Dermis blood vessel endothelial cell (primary cell): Measurements from ENCODE around the gene NR1H4. TPM values are rescaled to one million over a fixed set of nuclear protein-coding genes. Genes with fewer than 3 reads are reported as not detected.
A peak's percentile ranks its signal among the peaks of the same experiment; 100 is the strongest.
"Not testable (repeated sequence)": the region's sequence is repeated elsewhere in the genome, so short reads cannot be mapped to it uniquely, and the experiment has no call there.

Experiments
- DNase-seq: peaks from one replicate; pipeline ENCODE4 v3.0.0; 2010
- total RNA-seq: library from RNA; depleted of rRNA; stranded (reverse); fragments of >200 nt; gene quantifications from 2 replicates; pipeline ENCODE4 v1.2.3, GENCODE V29; 2014

The NR1H4 gene
- 0.09 and 0.34 TPM in 2 replicates for total RNA-seq

DNA sequence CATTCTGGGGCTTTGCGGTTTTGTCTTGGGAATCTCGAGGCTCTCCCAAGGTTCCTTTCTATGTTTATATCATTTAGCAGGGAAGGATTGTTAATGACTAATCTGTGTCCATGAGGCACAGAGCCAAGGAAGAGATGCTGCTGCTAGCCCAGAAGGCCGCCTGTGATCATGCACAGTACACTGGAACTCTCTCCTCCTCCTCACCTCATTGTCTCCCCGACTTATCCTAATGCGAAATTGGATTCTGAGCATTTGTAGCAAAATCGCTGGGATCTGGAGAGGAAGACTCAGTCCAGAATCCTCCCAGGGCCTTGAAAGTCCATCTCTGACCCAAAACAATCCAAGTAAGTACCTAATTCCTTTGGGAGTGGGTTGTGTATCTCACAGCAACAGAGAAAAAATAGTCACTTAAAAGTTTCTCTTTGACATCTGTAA is at the start of gene NR1H4:
TSS of gene NR1H4 (plus strand) at position 151 of the 435 bp plus-strand sequence. CDS start 19,458 bp downstream, outside the sequence.
- no peak for DNase-seq

DNA sequence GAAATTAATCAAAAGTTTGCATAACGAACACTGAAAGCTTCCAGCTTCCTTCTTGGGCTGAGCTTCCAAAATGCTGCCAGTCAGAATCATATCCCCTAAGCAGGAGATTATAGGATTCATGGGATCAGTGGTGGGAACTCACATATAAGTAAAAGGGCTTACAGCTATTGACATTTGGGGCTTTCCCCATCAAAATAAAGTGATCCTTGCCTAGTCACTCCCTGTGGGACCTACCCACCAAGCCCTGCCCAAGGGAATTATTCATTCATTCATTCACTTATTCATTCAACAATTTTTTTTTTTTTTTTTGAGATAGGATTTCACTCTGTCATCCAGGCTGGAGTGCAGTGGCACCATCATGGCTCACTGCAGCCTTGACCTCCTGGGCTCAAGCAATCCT is 47.5 kb upstream of the NR1H4 start:
- DNase-seq: no peak

DNA sequence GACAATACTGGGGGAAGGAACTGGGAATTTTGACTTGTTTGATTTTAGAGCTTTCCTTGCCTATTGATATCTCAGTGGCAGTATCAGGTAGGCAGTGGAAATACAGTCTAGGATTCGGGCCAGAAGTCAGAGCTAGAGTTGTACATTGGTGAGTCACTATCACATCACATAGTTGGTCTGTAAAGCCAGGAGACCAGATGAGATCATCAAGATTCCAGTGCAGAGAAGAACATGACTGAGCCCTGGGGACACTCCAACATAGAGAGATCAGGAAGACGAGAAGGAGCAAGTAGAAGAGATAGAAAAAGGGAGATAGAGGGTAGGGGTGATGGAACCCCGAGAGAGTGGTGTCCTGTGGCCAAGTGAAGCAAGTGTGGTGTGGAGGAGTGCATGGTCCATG is 46.6 kb upstream of the NR1H4 start:
- no peak for DNase-seq

DNA sequence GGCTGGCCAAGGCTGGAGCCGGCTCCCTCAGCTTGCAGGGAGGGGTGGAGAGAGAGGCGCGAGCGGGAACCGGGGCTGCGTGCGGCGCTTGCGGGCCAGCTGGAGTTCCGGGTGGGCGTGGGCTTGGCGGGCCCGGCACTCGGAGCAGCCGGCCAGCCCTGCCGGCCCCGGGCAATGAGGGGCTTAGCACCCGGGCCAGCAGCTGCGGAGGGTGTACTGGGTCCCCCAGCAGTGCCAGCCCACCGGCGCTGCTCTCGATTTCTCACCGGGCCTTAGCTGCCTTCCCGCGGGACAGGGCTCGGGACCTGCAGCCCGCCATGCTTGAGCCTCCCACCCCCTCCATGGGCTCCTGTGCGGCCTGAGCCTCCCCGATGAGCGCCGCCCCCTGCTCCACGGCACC is 43.4 kb upstream of the NR1H4 start:
- DNase-seq: not testable (repeated sequence)

DNA sequence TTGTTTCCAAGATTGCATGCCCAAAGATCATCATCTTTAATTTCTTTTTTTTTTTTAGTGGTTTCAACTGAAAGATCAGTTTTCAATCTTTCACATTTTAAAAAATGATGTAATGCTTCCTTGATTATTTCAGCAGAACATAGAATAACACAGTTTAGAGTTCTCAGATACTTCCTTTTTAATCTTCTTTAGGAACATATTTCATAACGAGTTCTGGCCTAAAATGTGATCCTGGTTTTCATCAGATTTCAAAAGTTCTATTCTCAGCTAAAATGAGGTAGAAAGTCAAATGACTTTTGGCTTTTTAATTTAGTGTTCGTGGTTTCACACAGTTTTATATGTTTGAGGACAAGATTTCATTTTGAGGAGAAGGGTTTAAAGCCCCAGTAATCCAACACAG is 40.0 kb upstream of the NR1H4 start:
- no peak for DNase-seq

DNA sequence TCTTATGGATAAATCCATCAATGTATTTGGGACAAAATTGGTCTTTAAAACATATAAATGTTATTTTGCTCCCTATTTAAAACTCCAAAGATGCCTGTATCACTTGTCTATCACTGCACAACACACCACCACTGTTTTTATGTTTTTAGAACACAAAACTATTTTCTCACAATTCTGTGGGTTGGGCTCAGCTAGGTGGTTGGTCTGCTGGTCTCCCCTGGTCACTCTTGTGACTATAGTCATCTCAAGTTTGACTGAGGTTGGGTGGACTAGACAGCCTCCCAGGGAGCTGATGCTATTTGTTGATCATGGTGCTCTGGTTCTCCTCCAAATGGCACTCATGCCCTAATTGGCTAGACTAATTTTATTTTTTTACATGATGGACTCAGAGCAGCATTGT is 39.5 kb upstream of the NR1H4 start:
- no peak for DNase-seq

DNA sequence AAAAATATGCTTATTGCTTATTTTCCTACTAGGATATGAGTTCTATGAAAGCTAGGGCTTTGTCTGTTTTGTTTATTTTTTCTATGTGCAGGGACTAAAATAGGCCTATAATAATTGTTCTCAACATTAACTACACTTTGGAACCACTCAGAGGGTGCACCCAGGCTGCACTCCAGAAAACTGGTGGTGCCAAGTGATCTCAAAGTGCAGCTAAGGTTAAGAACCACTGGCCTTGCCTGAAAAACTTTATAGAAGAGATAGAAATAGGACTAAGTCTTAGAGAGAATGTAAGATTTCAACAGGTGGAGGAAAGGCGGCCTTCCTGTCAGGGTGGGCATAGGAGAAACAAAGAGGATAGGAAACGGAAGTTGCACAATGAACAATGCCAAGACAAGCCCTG is 37.7 kb upstream of the NR1H4 start:
- DNase-seq: no peak

DNA sequence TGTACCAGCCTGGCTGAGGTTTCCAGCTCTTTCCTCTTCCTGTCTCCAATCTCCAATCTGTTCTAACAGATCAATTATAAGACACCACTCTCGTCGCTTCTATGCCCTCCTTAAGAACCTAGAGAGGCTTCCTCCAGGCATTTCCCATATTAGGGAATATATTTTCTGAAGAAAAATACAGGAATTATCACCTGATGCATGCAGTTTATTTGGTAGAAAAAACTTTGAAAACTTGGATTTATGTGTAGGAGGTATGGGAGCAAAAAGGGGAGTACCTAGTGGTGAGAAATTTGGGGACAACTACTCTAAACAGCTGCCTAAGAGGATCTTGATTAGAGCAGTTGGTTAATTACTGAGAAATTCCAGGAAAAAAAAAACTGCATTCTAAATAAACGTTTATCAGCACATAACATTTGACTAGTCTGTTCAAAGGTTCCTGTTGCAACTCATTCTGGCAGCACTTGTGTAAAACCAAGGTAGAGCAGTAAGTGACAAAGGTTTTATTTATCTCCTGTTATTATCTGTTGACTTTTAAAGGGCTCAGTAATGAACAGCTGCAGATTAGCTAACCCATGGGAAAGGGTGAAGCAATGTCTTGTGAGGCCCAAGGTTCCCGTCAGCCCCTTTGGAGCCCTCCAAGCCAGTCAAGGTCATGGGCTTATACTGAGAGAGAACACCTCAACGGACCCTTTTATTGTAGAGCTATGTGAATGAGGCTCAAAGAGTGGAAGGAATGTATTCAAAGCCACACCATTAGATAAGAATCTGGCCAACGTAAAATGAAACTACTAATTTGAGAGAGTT is 36.4 kb upstream of the NR1H4 start:
- no peak for DNase-seq

DNA sequence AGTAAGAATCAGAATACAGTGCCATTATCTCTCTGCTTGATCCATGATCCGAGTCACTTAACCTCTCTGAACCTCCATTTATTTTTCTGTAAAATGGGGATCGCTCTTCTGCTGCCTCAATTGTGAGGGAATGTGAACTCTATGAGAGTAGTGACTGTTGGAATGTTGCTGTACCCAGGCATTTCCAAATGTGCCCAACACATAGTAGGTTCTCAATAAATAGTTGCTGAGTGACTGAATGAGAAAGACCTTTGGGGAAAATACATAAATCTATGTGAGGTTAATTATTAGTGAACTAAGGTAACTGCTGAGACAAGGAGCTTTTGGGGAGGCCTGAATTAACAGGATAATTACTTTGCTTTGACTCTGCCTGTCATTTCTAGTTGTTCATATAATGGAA is 33.9 kb upstream of the NR1H4 start:
- DNase-seq: no peak

DNA sequence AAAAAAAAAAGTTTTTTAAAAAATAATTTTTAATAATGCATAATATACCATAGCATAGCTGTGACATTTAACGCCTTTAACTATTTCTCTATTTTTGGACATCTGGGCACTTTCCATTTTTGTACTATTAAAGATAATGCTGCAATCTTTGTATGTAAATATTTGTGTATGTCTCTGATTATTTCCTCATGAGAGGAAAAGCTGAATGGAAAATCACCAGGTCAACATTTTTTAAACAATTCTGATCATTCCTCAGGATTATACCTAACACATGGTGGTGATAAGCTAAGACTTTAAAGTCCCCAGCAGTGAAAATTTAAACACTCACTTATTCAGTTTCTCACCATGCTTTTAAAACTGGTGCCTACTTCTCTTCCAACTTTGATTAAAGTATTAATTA is 31.3 kb upstream of the NR1H4 start:
- DNase-seq: no peak

DNA sequence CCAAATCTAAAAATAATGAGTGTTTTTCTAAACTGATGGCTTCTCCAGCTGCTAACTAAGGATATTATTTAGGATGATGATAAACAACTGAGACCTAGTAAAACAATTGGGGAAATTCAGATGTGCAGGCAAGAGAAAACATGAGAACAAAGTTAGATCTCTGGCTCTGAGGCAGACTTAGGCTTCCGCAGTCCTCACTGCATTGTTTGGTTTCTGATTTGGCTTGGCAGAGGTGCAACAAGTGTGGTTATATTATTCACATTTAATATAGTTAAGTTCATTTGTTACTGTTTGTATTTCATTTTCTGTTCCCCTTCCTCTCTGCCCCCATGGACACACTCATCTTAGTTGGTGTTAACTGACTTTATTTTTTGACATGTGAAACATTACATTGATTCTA is 30.2 kb upstream of the NR1H4 start:
- DNase-seq: no peak

DNA sequence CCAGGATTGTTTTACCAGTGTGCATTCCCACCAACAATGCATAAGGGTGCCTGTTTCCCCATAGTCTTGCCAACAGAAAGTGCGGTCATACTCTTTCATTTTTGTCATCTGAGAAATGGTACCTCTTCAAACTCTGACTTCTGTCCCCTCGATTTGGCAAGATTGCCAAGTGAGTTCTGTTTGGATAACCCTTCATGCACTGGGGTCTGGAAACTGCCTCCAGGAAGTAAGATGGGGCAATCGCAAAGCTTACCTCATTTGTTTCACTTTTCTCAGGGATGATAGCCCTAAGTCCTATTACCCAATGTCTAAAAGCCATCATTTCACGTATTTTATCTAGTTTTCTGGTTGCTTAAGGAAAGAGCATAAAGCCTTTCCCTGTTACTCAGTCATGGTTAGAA is 28.6 kb upstream of the NR1H4 start:
- no peak for DNase-seq

DNA sequence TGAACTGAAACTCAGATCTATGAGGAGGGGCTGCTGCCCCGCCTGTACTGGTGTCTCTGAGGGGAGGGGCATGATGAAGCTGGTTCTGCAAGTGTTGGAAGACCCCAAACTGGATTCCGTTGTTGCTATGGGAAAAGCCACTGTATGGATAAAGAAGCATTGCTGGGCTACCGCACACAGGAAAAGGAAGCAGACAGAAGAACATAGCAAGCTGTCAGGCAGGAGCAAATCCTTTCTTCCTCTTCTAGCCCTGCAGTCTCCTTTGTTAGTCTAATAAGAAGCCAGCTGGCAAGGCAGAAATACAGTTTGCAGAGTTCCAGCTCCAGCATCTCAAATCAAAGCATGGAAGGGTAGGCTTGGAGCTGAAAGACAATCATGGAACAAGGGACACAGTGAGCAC is 26.3 kb upstream of the NR1H4 start:
- DNase-seq: no peak

DNA sequence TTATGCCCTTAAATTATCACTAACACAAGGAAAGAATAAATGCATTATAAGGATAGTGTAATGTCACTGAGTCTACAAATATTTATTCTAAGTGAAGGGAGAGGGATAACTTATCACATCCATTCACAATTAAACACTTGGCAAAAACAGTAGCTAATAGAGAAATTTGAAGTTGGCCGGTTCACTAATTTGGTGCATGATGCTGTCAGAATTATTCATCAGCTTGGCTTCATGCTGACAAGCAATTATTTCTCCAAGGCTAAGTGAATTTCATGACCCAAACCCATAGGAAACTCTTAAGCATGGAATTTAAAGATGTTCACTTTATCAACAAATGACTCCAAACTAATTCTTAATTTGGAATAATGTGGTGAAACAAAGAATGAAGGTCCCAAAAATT is 25.0 kb upstream of the NR1H4 start:
- DNase-seq: no peak

DNA sequence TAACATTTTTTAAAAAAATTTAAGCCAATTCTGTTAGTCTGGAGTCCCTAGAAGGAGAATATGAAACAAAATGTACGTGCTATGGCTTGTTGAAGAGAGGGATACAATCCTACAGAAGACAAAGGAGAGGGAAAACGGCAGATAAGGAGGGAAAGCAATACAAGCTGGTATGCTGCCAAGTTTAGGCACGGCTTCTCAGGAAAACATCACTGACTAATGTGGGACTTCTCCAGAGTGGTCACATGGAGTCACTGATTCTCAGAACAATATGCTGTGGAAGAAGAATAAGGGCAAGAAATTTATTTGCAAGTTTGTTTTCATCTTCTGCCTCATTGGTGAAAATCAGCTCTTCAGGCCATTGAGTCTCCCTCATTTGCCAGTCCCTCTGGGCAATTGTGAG is 22.9 kb upstream of the NR1H4 start:
- DNase-seq: peak; percentile 2

DNA sequence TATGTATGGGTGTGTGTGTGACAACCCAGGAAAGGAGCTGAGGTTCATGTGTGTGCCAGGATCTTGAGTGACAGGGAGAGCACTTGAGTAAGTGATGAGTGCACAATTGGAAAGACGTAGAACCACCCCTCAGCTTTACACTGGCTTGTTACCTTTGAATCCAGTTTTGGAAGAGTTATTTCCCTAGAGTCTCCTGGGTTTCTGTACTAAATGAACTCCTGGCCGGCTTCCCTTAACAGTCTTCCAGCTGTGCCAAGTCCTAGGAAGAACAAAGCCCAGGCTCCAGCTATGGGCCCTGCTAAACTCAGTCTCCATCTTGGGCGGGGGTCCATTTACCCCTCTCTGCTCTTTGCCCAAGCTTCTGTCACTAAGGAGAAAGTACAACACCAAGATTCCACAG is 19.7 kb upstream of the NR1H4 start:
- DNase-seq: no peak

DNA sequence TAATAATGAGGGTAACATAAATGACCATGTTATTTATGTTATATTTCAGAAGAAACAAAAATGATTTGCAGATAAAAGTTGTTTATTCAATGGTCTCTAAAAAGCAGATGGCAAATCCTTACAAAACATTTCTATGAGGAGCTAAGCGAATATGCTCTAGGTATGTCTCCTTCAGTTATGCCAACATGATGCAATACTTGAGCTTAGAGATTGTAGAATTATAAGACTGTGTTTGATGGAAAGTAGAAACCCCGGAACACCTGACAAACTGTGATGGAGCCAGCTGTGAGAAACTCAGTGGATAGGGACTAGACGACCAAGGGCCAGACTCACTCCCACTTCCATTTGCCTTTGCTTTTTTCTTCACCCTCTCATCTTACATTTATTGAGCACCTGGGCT is 17.8 kb upstream of the NR1H4 start:
- no peak for DNase-seq

DNA sequence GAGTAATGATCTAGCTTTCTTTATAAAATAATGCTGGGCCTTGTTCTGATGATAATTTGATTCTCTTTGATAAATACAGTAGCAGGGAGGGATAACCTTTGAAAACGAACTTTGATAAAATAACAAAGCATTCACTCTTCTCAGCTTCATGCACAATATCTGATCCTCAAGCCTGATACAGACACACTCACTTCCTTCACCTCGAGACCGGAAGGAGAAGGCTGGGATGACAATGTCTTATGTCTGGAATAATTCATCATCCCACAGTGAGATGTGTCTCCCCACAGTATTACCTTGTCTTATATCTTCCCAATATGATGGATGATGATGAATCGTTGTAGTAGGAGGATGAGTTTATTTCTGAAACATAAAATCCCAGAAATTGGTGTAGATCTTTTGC is 15.5 kb upstream of the NR1H4 start:
- no peak for DNase-seq

DNA sequence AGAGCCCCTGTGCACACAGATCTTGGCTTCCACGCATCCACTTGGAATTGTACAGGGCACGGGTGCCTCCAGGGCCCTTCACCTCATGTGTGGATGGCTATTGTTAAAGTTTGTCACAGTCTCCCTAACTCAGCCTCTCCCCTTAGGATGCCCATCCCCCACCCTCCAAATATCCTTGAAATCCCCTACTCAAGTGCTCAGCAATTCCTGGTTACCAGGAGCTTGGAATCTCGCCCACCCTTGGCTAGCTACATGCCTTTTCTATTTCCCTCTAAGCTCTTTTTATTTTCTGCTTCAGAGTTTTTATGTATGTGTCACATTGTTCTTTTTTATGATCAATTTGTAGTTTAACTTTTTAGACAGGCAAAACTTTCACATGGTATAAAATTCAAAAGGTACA is 13.0 kb upstream of the NR1H4 start:
- DNase-seq: no peak

DNA sequence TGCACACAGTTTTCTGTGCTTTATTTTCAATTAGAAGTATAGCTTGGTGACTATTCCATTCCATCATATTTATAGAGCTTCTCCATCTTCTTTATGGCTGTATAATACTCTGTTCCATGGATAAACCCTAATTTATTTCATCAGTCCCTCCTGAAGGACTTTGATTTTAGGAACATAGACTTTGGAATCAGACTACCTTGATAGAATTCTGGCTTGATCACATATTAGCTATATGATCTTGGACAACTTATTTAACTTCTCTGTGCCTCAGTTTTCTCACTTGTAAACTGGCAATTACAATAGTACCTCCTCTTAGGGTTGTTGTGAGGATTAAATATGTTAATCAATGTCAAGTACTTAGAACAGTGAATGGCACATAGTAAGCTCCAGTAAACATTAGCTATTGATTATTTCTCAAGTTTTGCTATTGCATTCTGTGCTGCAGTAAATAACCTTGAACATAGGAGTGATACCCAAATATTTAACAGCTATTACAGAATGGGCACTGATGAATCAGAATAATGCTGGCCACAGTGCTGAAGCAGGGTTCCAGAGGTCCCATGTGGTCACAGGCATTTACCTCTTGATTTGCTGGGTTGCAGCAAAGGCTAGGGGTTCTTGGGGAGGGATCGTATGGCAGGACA is 12.2 kb upstream of the NR1H4 start:
- no peak for DNase-seq

DNA sequence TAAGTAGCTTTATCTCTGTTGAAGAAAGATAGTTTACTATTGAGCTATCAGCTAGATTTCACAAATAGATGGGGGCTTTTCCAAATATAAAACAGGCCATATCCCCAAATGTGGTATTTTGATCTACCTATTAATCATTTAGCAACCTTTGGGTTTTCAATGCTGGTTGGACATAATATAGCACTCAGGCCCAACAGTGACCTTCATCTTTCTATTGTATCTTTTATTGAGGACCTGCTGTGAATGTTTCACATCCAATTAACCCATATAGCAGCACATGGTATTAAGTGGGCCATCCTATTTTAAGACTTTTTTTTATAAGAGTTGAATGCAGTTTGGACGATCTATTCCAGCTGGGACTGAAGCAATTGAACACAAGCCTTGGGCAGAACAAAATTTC is 10.0 kb upstream of the NR1H4 start:
- DNase-seq: no peak

DNA sequence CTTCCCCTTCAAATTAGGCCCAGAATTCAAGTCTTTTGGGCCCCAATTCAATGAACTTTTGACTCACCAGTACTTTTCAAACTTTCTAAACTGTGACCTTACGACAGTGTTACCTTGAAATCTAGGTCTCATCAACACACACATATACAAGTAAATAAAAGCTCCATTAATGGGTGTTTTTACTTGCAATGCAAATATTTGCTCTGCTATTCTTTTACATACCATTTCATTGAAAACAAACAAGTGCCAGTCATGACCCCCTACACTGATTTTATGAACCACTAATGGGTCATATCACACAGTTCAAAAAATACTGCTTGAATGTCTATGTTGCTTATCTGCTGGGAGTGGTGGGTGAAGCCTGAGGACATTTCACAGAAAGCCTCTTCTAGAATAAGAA is 9.1 kb upstream of the NR1H4 start:
- no peak for DNase-seq

DNA sequence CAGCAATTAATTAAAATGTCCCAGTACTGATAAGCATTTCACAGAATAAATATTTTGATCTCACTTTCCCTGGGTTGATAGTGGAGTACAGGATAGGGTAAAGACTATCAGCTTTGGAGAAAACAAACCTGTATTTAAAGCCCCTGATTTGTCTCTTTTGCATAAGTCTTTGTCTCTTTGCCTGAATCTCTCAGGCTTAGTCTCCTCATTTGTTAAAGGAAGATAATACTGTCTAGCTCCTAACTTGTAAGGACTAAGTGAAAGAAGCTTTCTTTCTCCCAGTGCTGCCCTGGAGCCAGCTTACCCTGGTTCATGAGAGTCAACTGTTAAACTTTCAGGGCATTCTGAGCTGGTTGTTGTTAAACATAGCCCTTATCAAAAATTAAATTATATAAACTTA is 5.5 kb upstream of the NR1H4 start:
- DNase-seq: no peak

DNA sequence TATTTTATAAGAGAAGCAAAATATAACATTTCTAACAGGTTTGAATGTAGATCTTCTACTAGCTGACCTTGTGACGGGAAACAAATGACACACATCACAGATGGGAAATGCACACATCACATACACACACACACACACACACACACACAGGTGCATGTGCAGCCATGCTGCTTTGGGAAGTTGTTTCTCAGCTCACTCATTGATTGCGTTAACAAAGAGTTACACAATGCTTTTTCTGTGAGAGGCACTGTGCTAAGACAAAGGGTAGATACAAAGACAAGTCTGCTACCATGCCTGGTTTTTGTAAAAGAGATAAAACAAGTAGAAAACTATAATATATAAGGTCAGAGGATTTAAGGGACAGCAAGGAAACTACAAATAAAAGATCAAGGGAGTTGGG is 1.3 kb upstream of the NR1H4 start:
- no peak for DNase-seq
